Colonic mucosa (tissue), 4 donors: ENCODE data around the gene FXYD5. TPM values are rescaled to one million over a fixed set of nuclear protein-coding genes. Genes with fewer than 3 reads are reported as not detected.
A peak's percentile ranks its signal among the peaks of the same experiment; 100 is the strongest.

Experiments
- DNase-seq: peaks from one replicate; pipeline ENCODE4 v3.0.0-alpha.2; 2020
- H3K27ac ChIP-seq: fragments of 200-600 bp; one replicate; pipeline ENCODE4 v1.8.0; 2021
- H3K27me3 ChIP-seq: fragments of 200-600 bp; one replicate; pipeline ENCODE4 v1.8.0; 2021
- H3K36me3 ChIP-seq: fragments of 200-600 bp; one replicate; pipeline ENCODE4 v1.8.0; 2021
- H3K4me1 ChIP-seq: fragments of 200-600 bp; one replicate; pipeline ENCODE4 v1.8.0; 2021; ENCODE audit warnings: mild to moderate bottlenecking
- H3K4me3 ChIP-seq: fragments of 200-600 bp; one replicate; pipeline ENCODE4 v1.8.0; 2021
- H3K9ac ChIP-seq, 2 donors: one replicate each; pipeline ENCODE4 v1.7.0; 2013; ENCODE audit warnings: control low read depth in 2 of 2, low read depth in 2 of 2, low read length in 2 of 2
- H3K9me3 ChIP-seq: fragments of 200-600 bp; one replicate; pipeline ENCODE4 v1.8.0; 2021
- intact Hi-C: fragments of 100-400 bp; cut with DNase I; formaldehyde crosslinking; loops from one replicate; pipeline ENCODE4 v1.14.1; 2022
- total RNA-seq, 2 donors: library from RNA; stranded (reverse); fragmentation: NEBNext Ultra II Directional in 1 of 2; extraction: Animal tissue kit (Norgen Biotek cat#: 25700) in 1 of 2; gene quantifications; one replicate each; pipeline ENCODE4 v1.2.1, GENCODE V29; 2021
- TF ChIP-seq, protein P1 (sequence below): fragments of 200-600 bp; IDR thresholded peaks from one replicate; pipeline ENCODE4 v1.8.0; 2022; ENCODE audit warnings: antibody characterized with exemption, mild to moderate bottlenecking
- donor health status: healthy.
- donor health status: DM: no; HTN: no; CAD: no.
- donor health status: DM: no; HTN: no; CAD: no.

FXYD5 gene
- total RNA-seq, 2 donors from 2014 or later: 20.3 to 23.6 TPM

DNA sequence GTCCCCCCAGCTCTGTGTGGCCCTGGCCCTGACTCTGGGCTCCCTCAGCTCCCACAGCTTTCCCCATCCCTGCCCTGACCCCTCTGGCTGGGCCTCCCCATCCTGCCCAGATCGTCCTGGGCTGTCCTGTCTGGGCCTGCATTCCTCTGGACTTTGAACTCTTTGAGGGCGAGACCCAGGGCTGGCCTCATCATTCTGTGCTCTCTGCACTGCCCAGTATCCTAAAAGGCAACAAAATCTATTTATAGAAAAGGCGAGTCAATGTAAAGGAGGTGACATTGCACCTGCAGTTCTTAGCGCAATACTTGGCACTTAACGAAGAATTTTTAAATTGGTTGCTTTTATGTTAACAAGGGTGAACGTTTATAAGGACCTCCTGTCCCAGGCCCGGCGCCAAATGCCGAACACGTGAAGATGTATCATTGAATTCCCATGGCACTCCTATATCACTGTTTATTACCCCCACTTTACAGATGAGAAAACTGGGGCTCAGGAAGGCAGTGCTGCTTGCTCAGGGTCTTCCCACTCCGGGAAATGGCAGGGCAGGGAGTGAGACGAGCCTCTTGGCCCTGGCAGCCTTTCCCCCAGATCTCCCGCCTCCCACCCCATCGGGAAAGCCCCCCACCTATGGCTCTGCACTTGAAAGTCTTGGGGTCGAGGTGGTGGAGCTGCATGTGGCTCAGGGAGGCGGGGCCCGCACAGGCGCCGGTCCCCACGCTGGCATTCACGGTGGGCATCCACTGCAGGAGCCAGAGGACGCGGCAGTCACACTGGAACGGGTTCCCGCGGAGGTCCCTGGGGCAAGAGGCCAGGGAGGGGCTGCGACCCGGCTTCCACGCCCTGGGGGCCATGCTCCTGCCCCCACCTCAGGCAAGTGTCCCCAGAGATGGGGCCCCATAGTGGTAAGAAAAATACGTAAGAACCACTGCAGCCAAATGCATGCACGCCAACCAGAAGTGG is 23.5 kb upstream of the FXYD5 start:
- H3K4me1 ChIP-seq: peaks cover 18% of the 10 kb centered on the region
- peak overlapping the region; percentile 89 for H3K27ac ChIP-seq
- no peaks in the 10 kb centered on the region for H3K36me3 ChIP-seq
- peak overlapping the region; percentile 13 to 70 for H3K9ac ChIP-seq
- intact Hi-C loops: no loop called here
- DNase-seq: peak; percentile 88
- TF ChIP-seq, protein P1, sequence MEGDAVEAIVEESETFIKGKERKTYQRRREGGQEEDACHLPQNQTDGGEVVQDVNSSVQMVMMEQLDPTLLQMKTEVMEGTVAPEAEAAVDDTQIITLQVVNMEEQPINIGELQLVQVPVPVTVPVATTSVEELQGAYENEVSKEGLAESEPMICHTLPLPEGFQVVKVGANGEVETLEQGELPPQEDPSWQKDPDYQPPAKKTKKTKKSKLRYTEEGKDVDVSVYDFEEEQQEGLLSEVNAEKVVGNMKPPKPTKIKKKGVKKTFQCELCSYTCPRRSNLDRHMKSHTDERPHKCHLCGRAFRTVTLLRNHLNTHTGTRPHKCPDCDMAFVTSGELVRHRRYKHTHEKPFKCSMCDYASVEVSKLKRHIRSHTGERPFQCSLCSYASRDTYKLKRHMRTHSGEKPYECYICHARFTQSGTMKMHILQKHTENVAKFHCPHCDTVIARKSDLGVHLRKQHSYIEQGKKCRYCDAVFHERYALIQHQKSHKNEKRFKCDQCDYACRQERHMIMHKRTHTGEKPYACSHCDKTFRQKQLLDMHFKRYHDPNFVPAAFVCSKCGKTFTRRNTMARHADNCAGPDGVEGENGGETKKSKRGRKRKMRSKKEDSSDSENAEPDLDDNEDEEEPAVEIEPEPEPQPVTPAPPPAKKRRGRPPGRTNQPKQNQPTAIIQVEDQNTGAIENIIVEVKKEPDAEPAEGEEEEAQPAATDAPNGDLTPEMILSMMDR: no peak
- H3K4me3 ChIP-seq: no peak overlapping the region
- H3K27me3 ChIP-seq: no peaks in the 10 kb centered on the region
- H3K9me3 ChIP-seq: no peaks in the 10 kb centered on the region

DNA sequence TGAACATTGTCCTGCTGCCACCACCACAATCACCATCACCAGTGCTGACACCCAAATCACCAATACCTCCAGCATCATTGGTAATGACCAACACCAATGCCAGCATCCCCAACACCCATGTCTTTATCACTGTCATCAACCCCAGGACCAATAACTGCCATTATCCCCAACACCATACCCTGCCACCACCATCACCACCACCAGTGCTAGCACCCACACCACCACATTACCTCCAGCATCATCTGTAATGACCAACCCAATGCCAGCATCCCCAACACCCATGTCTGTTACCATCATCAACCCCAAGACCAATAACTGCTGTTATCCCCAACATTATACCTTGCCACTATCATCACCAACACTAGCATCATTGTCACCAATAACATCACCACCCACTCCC is 22.3 kb upstream of the FXYD5 start:
- intact Hi-C loops: no loop called here
- Histone ChIP-seq H3K27me3 (no peaks in the 10 kb centered on the region), H3K4me1 (peaks cover 10% of the 10 kb centered on the region), H3K4me3 (no peak overlapping the region), H3K9ac (no peak overlapping the region), H3K9me3 (no peaks in the 10 kb centered on the region), H3K27ac (no peak overlapping the region), H3K36me3 (no peaks in the 10 kb centered on the region)
- no peak for DNase-seq
- TF ChIP-seq, protein P1: no peak

DNA sequence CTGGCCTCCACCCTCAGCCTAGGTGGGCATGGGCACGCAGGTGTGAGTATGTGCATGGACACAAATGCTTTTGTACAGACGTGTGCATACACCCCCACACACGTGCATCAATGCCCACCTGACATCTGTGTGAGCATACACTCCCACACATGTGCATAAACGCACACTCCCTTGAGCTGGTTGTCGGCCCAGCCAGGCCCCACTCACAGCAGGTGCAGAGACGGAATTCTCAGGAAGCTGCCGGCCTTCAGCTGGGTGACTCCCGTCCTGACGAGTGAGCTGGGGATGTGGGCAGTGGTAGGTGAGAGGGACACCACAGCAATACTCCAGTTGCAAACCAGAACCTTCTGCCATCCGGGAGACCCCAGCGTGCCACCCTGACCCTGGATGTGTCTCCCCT is 20.7 kb upstream of the FXYD5 start:
- peaks cover 2% of the 10 kb centered on the region for H3K4me1 ChIP-seq
- peak; percentile 20 for DNase-seq
- H3K27me3 ChIP-seq: no peaks in the 10 kb centered on the region
- TF ChIP-seq, protein P1: no peak
- H3K36me3 ChIP-seq: no peaks in the 10 kb centered on the region
- intact Hi-C loops: loop anchor here (2.0 kb wide), 1 partner anchor 19 kb away; the partner anchor contains the start of gene FXYD3
- H3K9me3 ChIP-seq: no peaks in the 10 kb centered on the region
- no peak overlapping the region for H3K27ac ChIP-seq
- H3K4me3 ChIP-seq: peak overlapping the region; percentile 0
- H3K9ac ChIP-seq: no peak overlapping the region

DNA sequence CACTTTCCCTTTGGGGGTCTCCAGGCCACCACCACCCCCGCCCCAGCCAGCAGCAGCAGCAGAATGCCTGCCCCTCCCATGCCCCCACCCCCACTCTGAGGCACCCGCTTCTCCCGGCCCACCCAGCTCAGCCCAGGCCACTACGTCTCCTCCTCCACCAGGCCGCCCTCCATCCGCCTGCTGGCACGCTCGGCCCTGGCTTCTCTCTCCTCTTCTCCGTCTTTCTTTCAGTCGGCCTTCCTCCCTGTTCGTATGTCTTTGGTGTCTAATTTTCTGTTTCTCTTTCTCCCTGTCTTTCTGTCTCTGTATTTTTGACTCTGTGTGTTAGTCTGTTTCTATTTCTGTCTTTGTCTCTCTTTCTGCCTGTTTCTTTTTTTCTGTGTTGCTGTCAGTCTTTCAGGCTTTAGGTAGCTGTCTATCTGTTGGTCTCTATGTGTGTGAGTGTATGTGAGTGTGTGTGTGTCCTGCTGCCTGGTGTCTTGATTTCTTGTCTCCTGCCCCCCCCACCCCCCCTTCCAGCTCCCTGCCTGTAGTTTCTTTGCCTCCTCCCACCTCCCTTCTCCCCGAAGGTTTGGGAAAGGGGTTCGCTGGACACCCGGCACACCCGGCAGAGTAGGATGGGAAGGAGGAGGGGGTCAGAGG is 19.8 kb upstream of the FXYD5 start, which contains the start of gene LGI4:
LGI4 (minus strand) TSS at position 459 of the 642 bp plus-strand sequence; CDS start at position 80, 379 bp downstream.
- Histone ChIP-seq H3K4me3 (peak within 1 kb of the TSS; percentile 0), H3K4me1 (no peaks in the 10 kb centered on the region), H3K27me3 (no peaks in the 10 kb centered on the region), H3K27ac (no peak within 1 kb of the TSS), H3K36me3 (no peaks in the 10 kb centered on the region), H3K9me3 (no peaks in the 10 kb centered on the region), H3K9ac (peak within 1 kb of the TSS in 1 of 2 donors; percentile 43)
- intact Hi-C loops: loop anchor here (2.0 kb wide), 1 partner anchor 20 kb away; the partner anchor contains the start of gene FXYD3
- TF ChIP-seq, protein P1: no peak
- DNase-seq: no peak

DNA sequence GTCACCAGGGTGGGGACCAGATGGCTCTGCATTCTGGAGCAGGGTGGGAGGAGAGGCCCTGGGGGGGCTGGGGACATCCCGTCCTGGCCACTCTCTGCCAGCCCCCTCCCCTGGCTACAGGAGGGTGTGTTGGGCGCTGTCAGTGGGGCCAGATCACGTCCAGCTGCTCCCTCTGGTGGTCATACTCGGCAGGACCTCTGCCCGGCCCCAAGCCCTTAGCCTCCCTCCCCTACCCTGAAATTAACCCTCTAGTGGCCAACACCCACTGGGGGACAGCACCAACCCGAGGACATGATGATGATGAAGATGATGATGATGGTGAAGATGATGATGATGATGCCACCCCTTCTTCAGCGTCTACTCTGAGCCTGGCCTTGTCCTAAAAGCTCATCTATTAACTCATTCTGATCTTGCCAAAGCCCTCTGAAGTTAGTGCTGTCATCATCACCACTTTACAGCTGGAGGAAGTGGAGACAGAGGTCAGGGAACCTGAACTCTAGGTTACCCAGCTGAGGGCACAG is 19.1 kb upstream of the FXYD5 start:
- Histone ChIP-seq H3K4me1 (no peaks in the 10 kb centered on the region), H3K27me3 (no peaks in the 10 kb centered on the region), H3K9ac (peak overlapping the region in 1 of 2 donors; percentile 43), H3K9me3 (no peaks in the 10 kb centered on the region), H3K4me3 (no peak overlapping the region), H3K36me3 (no peaks in the 10 kb centered on the region), H3K27ac (no peak overlapping the region)
- intact Hi-C loops: loop anchor here (2.0 kb wide), 1 partner anchor 21 kb away; the partner anchor contains the start of gene FXYD3
- peak; percentile 84 for DNase-seq
- TF ChIP-seq, protein P1: peak; percentile 95
